ENCODE data around the gene GRM1.

Gene GRM1

DNA sequence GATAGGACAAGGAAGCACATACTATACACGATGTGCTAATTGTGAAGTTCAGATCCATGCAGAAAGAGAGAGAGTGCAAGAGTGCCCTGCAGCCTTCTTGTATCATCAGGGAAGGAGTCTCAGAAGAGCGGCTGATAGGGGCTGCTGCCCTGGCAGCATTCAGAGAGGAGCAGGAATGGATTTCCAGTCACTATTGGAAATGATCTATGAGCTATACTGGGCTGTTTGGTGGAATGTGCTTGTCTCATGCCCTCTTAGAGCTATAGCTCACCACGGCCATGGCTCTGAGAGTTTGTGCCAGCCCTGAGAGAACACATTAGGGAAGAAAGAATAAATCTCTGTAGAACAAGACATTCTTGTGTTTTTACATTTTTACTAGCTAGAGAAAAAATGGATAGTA, 302.2 kb downstream of the GRM1 start:
- no peak for DNase-seq (ENCODE audit: low spot score)

- no peak for DNase-seq (ENCODE audit: low spot score)
These were observed 306.5 kb downstream of the GRM1 start for GRCh38 chr6:146335336-146335735.

DNA sequence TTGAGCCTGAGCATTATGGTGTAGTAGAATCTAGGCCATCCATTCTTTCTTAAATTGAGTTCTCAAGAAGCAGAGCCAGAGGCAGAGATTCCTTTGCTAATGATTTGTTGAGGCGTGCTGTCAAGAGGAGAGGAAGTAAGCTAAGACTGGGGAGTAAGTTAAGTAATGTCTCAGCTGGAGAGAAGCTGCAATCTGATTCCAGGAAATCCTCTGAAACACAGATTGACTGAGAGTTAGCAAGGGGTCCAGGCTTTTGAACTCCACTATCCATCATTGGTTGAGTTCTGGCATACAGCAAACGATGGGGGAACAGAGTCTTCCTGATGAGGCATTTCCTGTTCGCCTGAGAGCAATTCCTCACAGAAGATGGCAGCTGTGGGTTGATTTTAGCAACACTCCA, 307.3 kb downstream of the GRM1 start:
- DNase-seq (ENCODE audit: low spot score), result no peak

- peak; percentile 95 for DNase-seq (ENCODE audit: low spot score)
These were observed 308.5 kb downstream of the GRM1 start for GRCh38 chr6:146337376-146337775.

DNA sequence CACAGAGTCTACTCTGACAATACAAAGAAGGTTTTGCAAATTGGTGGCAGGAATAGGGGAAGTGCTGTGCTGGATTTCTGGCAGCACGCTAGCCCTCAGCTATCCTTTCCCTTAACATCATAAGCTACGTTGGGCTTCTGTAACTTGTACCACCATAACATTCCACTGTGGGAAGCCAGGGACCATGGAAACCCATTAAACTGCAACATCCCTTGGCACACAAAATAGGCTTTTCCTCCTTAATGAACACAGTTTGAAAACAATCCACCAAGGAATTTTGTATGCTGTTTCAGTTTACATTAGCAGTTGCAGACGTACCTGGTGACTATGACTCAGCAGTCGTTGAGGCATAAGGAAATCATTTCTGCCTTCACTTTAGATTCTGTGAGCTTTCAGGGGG, 310.9 kb downstream of the GRM1 start:
- DNase-seq (ENCODE audit: low spot score), result peak; percentile 59

- no peak for DNase-seq (ENCODE audit: low spot score)
These were observed 312.8 kb downstream of the GRM1 start for GRCh38 chr6:146341493-146342230.

GRCh38 chr6:146345598-146345997, 316.7 kb downstream of the GRM1 start:
- peak; percentile 67 for DNase-seq (ENCODE audit: low spot score)

GRCh38 chr6:146347090-146347489, 318.2 kb downstream of the GRM1 start:
- DNase-seq (ENCODE audit: low spot score), result no peak

DNA sequence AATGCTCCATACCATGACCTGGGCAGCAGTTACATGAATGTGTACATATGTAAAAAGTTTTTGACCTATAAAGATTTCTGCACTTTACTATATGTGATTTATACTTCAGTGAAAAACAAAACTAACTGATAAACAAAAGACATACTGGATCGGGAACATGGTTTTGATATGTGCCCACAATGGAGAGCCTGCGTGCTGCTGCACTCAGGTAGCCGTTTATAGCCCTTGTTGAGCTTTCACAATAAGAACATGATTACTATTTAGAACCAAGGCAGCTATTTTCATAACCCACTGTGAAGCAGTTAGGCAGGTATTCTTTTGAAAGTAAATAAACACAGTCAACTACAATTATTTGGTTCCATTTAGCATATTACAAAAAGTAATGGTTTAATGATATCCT, 318.8 kb downstream of the GRM1 start:
- DNase-seq (ENCODE audit: low spot score), result no peak

- no peak for DNase-seq (ENCODE audit: low spot score)
These were observed 322.2 kb downstream of the GRM1 start for GRCh38 chr6:146351018-146351417.

GRCh38 chr6:146352163-146352562, 323.3 kb downstream of the GRM1 start:
- no peak for DNase-seq (ENCODE audit: low spot score)

DNA sequence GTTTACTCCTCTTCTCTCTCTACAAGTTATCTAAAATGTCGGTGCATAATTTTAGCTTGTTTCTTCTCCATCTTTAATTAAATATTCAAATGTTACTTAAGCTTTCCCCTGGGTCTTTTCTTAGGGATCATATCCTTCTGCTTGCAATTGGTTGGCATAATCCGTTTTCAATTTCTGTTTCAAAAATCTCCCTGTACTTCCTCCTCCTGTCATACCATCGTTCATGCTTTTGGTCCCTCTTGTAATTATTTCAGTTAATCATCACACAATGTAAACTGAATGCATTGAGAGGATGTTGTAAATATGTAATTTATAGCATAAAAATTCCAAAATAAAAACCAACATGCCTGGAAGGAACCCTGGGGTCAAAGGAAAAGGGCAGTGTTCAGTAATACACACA, 325.6 kb downstream of the GRM1 start:
- no peak for DNase-seq (ENCODE audit: low spot score)

- DNase-seq (ENCODE audit: low spot score), result no peak
These were observed 326.7 kb downstream of the GRM1 start for GRCh38 chr6:146355521-146356100.

GRCh38 chr6:146357578-146358430, 328.9 kb downstream of the GRM1 start:
- no peak for DNase-seq (ENCODE audit: low spot score)

DNA sequence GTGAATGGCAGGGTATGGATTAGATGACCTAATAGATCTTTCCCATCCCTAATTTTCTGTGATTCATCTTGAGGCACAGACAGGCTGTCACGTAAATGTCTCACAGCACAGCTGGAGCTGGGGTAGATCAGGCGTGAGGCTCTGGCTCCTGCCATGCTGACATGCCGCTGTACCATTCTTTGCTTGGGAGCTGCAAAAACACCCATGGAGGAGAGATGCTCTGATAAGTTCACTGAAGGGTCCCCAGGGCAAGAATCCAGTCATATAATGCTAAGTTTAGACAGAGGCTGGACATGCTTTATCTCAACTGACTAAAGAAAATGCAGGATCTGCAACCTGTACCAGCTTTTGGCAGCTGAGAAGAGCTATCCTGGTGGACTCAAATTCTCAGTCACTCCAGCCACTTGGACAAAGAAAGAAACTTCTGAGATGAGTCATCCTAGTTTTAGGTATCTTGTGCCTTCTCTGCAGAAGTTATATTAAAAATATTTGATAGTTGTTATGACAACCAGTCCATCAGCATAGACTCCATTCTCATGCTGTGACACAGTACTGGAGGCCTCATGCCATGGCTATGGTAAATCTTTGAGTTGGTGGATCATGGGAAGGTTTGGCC, 329.7 kb downstream of the GRM1 start:
- no peak for DNase-seq (ENCODE audit: low spot score)

DNA sequence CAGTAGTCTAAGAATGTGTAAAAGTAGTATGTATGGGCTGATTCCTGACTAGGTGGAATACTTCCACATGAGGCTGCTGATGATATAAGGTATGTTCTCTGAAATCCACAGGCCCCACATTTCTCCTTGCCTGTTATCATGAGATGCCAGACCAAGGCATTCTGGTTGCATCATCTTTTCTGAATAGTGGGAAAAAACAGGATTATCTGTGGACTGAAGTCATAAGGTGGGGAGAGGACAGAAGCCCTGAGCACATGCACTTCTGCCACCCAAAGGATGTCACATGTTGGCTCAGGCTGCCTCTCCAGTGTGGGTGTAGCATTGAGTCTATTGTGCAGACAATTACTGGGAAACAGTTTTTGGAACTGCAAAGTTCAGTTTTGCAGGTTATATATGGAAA, 330.3 kb downstream of the GRM1 start:
- DNase-seq (ENCODE audit: low spot score), result no peak

- peak; percentile 72 for DNase-seq (ENCODE audit: low spot score)
These were observed 332.5 kb downstream of the GRM1 start for GRCh38 chr6:146361128-146361924.

GRCh38 chr6:146363838-146364607, 335.2 kb downstream of the GRM1 start:
- DNase-seq (ENCODE audit: low spot score), result peak; percentile 60

- no peak for DNase-seq (ENCODE audit: low spot score)
These were observed 336.1 kb downstream of the GRM1 start for GRCh38 chr6:146364816-146365594.

- DNase-seq (ENCODE audit: low spot score), result peak; percentile 84
These were observed 338.2 kb downstream of the GRM1 start for GRCh38 chr6:146367061-146367460.
